Upper lobe of right lung (tissue), 1 donor: Measurements from ENCODE around the gene MYOD1. TPM values are rescaled to one million over a fixed set of nuclear protein-coding genes. Genes with fewer than 3 reads are reported as not detected.

Experiments
- ATAC-seq: fragments of 200-7000 bp; cut with Tn5 transposase; one replicate; pipeline ENCODE4 v1.9.1; 2020; ENCODE audit warnings: mild to moderate bottlenecking, moderate library complexity
- DNase-seq: peaks from one replicate; pipeline ENCODE4 v3.0.0-alpha.2; 2020
- H3K27ac ChIP-seq: fragments of 200-600 bp; one replicate; pipeline ENCODE4 v1.8.0; 2022
- H3K27me3 ChIP-seq: fragments of 200-600 bp; one replicate; pipeline ENCODE4 v1.8.0; 2022; ENCODE audit warnings: mild to moderate bottlenecking
- H3K36me3 ChIP-seq: fragments of 200-600 bp; one replicate; pipeline ENCODE4 v1.8.0; 2022
- H3K4me1 ChIP-seq: fragments of 200-600 bp; one replicate; pipeline ENCODE4 v1.8.0; 2022
- H3K4me3 ChIP-seq: fragments of 200-600 bp; one replicate; pipeline ENCODE4 v1.8.0; 2022; ENCODE audit warnings: mild to moderate bottlenecking
- H3K9me3 ChIP-seq: fragments of 200-600 bp; one replicate; pipeline ENCODE4 v1.8.0; 2022
- intact Hi-C: fragments of 100-400 bp; cut with DNase I; formaldehyde crosslinking; loops from one replicate; pipeline ENCODE4 v1.11.0; 2022
- total RNA-seq: library from RNA; stranded (reverse); fragmentation: NEBNext Ultra II Directional; extraction: Animal tissue kit (Norgen Biotek cat#: 25700); gene quantifications from one replicate; pipeline ENCODE4 v1.2.1, GENCODE V29; 2021
- TF ChIP-seq, protein P1 (sequence below): fragments of 200-600 bp; IDR thresholded peaks from one replicate; pipeline ENCODE4 v1.8.0; 2022; ENCODE audit warnings: antibody characterized with exemption
- donor health status: DM: no; HTN: yes; CAD: no; lungs with severe emphysema.

Gene MYOD1
- total RNA-seq, 1 donor from 2014 or later: not detected

DNA sequence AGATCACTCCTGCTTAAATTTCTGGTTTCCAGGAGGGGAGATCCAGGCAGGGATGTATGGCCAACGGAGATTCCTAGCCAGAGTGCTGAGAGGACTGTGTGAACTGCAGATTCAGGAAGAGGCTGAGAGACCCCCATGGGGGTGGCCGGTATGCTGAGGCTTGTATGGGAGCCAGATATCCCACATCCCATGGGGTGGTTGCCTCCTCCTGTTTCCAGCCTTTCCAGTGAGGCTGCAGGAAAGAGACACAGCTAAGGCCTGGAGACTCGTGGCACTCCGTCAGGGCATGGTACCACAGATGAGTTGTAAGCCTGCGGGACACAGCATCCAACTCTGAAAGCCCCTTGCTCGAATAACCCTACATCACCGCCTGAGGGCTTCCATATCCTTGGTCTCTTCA, 1.4 kb upstream of the MYOD1 start:
- Histone ChIP-seq H3K36me3 (no peaks in the 10 kb centered on the region), H3K27me3 (peaks cover 89% of the 10 kb centered on the region), H3K9me3 (no peaks in the 10 kb centered on the region)

GRCh38 chr11:17718510-17718962, 835 bp upstream of the MYOD1 start:
- intact Hi-C loops: no loop called here
- no peak for ATAC-seq
- peaks cover 90% of the 10 kb centered on the region for H3K27me3 ChIP-seq

More for the DNA sequence above, 1.4 kb upstream of the MYOD1 start:
- no peak overlapping the region for H3K27ac ChIP-seq
- TF ChIP-seq, protein P1, sequence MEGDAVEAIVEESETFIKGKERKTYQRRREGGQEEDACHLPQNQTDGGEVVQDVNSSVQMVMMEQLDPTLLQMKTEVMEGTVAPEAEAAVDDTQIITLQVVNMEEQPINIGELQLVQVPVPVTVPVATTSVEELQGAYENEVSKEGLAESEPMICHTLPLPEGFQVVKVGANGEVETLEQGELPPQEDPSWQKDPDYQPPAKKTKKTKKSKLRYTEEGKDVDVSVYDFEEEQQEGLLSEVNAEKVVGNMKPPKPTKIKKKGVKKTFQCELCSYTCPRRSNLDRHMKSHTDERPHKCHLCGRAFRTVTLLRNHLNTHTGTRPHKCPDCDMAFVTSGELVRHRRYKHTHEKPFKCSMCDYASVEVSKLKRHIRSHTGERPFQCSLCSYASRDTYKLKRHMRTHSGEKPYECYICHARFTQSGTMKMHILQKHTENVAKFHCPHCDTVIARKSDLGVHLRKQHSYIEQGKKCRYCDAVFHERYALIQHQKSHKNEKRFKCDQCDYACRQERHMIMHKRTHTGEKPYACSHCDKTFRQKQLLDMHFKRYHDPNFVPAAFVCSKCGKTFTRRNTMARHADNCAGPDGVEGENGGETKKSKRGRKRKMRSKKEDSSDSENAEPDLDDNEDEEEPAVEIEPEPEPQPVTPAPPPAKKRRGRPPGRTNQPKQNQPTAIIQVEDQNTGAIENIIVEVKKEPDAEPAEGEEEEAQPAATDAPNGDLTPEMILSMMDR: no peak
- intact Hi-C loops: no loop called here
- no peak for DNase-seq
- no peak overlapping the region for H3K4me3 ChIP-seq
- peaks cover 4% of the 10 kb centered on the region for H3K4me1 ChIP-seq
- no peak for ATAC-seq

DNA sequence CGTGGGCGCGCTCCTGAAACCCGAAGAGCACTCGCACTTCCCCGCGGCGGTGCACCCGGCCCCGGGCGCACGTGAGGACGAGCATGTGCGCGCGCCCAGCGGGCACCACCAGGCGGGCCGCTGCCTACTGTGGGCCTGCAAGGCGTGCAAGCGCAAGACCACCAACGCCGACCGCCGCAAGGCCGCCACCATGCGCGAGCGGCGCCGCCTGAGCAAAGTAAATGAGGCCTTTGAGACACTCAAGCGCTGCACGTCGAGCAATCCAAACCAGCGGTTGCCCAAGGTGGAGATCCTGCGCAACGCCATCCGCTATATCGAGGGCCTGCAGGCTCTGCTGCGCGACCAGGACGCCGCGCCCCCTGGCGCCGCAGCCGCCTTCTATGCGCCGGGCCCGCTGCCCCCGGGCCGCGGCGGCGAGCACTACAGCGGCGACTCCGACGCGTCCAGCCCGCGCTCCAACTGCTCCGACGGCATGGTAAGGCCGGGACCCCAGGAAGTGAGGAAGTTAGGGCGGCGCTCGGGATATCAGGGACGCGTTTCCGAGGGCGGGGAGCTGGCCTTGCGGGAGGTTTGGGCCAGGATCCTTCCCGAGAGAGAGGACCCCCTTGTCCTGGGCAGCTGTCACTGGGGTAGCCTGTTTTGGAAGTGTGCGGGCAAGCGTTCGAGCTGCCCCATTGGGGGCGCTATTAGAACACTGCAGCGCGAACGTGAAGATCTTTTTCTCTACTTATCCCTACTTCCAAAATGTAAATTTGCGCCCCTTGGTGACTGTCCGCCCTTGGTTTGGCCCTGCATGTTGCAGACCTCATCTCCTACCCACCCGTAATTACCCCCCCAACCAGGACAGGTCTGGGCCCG, 796 bp downstream of the MYOD1 start:
- no peak overlapping the region for H3K27ac ChIP-seq
- H3K27me3 ChIP-seq: peaks cover 89% of the 10 kb centered on the region
- H3K9me3 ChIP-seq: no peaks in the 10 kb centered on the region
- intact Hi-C loops: no loop called here
- DNase-seq: no peak
- TF ChIP-seq, protein P1: no peak
- no peak overlapping the region for H3K4me3 ChIP-seq
- no peak for ATAC-seq
- no peaks in the 10 kb centered on the region for H3K36me3 ChIP-seq
- H3K4me1 ChIP-seq: peaks cover 4% of the 10 kb centered on the region

More at GRCh38 chr11:17718510-17718962, 835 bp upstream of the MYOD1 start:
- no peak for DNase-seq
- Histone ChIP-seq H3K4me1 (peaks cover 4% of the 10 kb centered on the region), H3K36me3 (no peaks in the 10 kb centered on the region), H3K4me3 (no peak overlapping the region), H3K27ac (no peak overlapping the region), H3K9me3 (no peaks in the 10 kb centered on the region)
- TF ChIP-seq, protein P1: no peak

GRCh38 chr11:17720796-17721171, 1.4 kb downstream of the MYOD1 start:
- ATAC-seq (no peak), DNase-seq (no peak)
- no peaks in the 10 kb centered on the region for H3K36me3 ChIP-seq
- H3K27ac ChIP-seq: no peak overlapping the region
- H3K9me3 ChIP-seq: no peaks in the 10 kb centered on the region
- H3K4me3 ChIP-seq: no peak overlapping the region
- H3K4me1 ChIP-seq: peaks cover 4% of the 10 kb centered on the region
- TF ChIP-seq, protein P1: no peak
- intact Hi-C loops: no loop called here
- H3K27me3 ChIP-seq: peaks cover 94% of the 10 kb centered on the region

GRCh38 chr11:17721242-17721999, 2.0 kb downstream of the MYOD1 start:
- peaks cover 87% of the 10 kb centered on the region for H3K27me3 ChIP-seq
- no peaks in the 10 kb centered on the region for H3K36me3 ChIP-seq
- TF ChIP-seq, protein P1: no peak
- H3K4me3 ChIP-seq: no peak overlapping the region
- DNase-seq (no peak), ATAC-seq (no peak)
- H3K4me1 ChIP-seq: peaks cover 4% of the 10 kb centered on the region
- H3K9me3 ChIP-seq: no peaks in the 10 kb centered on the region
- intact Hi-C loops: no loop called here
- H3K27ac ChIP-seq: no peak overlapping the region
